Measurements from ENCODE around the gene CYP4F11.

Gene CYP4F11

GRCh38 chr19:15871570-15871969, 62.8 kb downstream of the CYP4F11 start:
- DNase-seq = peak; percentile 11 to 21
- peak overlapping the region in 1 of 2 donors; percentile 16 for H3K27ac Mint-ChIP-seq
- H3K4me1 Mint-ChIP-seq = peaks cover 19% of the 10 kb centered on the region
- no peaks in the 10 kb centered on the region for H3K9me3 Mint-ChIP-seq
- H3K27me3 Mint-ChIP-seq = peaks cover 10% of the 10 kb centered on the region
- no peak for ATAC-seq
- H3K4me3 Mint-ChIP-seq = peak overlapping the region in 1 of 2 donors; percentile 72

DNA sequence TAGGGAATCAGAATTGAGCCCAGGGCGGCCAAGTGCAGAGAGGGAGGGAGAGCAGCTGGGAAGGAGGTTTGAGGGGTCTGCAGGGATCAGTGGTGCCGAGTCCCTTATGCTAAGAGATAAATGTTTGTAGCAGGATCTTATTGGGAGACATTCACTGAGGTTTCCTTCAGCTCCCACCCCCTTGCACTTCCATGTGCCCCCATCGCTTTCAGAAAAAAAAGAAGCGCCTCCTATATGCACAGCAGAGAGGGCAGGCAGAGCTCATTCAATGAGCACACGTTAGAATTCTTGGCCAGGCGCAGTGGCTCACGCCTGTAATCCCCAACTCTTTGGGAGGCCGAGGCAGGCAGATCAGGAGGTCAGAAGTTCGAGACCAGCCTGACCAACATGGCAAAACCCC, 64.5 kb downstream of the CYP4F11 start:
- no peaks in the 10 kb centered on the region for H3K27me3 Mint-ChIP-seq
- H3K4me3 Mint-ChIP-seq = no peak overlapping the region
- no peak overlapping the region for H3K27ac Mint-ChIP-seq
- ATAC-seq (no peak), DNase-seq (no peak)
- H3K9me3 Mint-ChIP-seq = no peaks in the 10 kb centered on the region
- peaks cover 12% of the 10 kb centered on the region for H3K4me1 Mint-ChIP-seq

- DNase-seq (peak in 1 of 2 donors; percentile 18), ATAC-seq (peak; percentile 85)
- Mint-ChIP-seq H3K4me1 (peaks cover 12% of the 10 kb centered on the region), H3K9me3 (no peaks in the 10 kb centered on the region), H3K4me3 (no peak overlapping the region), H3K27me3 (no peaks in the 10 kb centered on the region), H3K27ac (no peak overlapping the region)
Observed at GRCh38 chr19:15869109-15869555, 65.2 kb downstream of the CYP4F11 start.

DNA sequence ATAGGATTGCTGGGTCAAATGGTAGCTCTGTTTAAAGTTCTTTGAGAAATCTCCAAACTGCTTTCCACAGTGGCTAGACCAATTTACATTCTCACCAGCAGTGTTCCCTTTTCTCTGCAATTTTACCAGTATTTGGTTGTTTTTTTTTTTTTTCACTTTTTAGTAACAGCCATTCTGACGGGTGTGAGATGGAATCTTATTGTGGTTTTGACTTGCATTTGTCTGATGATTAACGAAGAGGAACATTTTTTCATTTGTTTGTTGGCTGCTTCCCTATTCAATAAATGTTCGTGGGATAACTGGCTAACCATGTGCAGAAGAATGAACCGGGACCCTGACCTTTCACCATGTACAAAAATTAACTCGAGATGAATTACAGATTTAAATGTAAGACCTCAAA, 67.7 kb downstream of the CYP4F11 start:
- H3K9me3 Mint-ChIP-seq = no peaks in the 10 kb centered on the region
- no peak for ATAC-seq
- H3K4me1 Mint-ChIP-seq = peaks cover 10% of the 10 kb centered on the region
- no peak for DNase-seq
- H3K27ac Mint-ChIP-seq = no peak overlapping the region
- no peak overlapping the region for H3K4me3 Mint-ChIP-seq
- H3K27me3 Mint-ChIP-seq = no peaks in the 10 kb centered on the region

DNA sequence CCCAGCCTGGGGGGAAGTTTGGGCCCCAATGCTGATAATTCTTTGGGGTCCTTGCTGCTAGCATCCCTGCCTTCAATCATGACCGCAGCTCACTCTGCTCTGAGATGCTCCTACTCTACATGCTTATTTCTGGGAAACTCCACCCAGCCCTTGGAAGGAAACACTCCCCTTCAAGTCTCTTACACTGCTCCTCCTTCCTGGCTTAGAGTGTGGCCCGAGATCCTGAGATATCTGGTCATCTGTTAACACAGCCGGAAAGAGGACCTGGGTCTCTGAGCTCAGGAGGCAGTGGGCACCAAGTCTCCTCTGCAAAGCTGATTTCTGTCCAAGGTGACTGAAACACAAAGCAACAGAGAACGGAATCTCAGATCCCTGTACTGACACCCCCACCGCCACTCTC, 69.5 kb downstream of the CYP4F11 start:
- Mint-ChIP-seq H3K27ac (no peak overlapping the region), H3K9me3 (no peaks in the 10 kb centered on the region), H3K4me3 (no peak overlapping the region), H3K27me3 (no peaks in the 10 kb centered on the region), H3K4me1 (no peaks in the 10 kb centered on the region)
- ATAC-seq (no peak), DNase-seq (no peak)

DNA sequence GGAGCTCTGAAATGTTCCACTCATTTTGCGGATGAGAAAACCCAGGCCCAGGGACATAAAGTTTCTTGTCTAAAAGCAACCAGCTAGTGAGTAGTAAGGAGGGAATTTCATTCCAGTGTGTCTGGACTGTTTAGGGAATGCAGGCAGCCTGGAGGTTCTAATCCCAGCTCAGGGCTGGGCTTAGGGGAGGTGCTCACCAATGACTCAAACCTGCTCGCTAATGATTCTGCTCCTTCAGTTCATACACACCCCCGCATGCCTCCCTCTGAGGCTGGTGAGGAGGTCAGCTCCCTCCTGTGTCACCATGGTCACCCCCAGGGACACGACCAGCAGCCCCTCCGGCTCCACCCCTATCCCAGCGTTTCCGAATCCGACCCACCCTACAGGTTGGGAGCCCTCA, 71.1 kb downstream of the CYP4F11 start:
- Mint-ChIP-seq H3K4me1 (no peaks in the 10 kb centered on the region), H3K27ac (no peak overlapping the region), H3K9me3 (no peaks in the 10 kb centered on the region), H3K4me3 (no peak overlapping the region), H3K27me3 (no peaks in the 10 kb centered on the region)
- ATAC-seq = no peak
- no peak for DNase-seq

DNA sequence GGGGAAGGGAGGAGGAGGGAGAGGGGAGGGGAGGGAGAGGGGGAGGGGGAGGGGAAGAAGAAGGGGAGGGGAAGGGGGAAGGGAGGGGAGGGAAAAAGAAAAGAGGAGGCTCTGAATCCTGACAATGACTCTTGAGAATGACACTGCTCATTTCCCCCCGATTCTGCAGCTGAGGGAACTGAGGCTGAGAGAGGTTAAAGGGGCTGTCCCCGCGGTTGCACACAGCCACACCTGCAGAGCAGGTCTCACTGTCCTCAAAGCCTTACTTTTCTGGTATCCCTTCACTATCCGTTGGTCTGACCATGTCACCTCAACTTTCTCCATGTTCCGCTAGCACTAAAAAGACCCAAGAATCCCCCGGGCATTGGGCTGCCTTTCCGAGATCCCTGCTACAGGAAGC, 71.9 kb downstream of the CYP4F11 start:
- no peak overlapping the region for H3K4me3 Mint-ChIP-seq
- DNase-seq (no peak), ATAC-seq (no peak)

More for the DNA sequence above, 71.9 kb downstream of the CYP4F11 start:
- Mint-ChIP-seq H3K9me3 (no peaks in the 10 kb centered on the region), H3K4me1 (no peaks in the 10 kb centered on the region), H3K27me3 (no peaks in the 10 kb centered on the region), H3K27ac (no peak overlapping the region)
